Lower lobe of right lung (tissue), 2 donors: ENCODE data around the gene ANGPT4. TPM values are rescaled to one million over a fixed set of nuclear protein-coding genes. Genes with fewer than 3 reads are reported as not detected.
A peak's percentile ranks its signal among the peaks of the same experiment; 100 is the strongest.

Source experiments
- ATAC-seq, 2 donors: fragments of 200-7000 bp; cut with Tn5 transposase; one replicate each; pipeline ENCODE4 v1.9.1; 2020 to 2022; ENCODE audit warnings: mild to moderate bottlenecking in 2 of 2, moderate library complexity in 2 of 2
- DNase-seq: peaks from one replicate; pipeline ENCODE4 v3.0.0-alpha.2; 2020
- H3K27ac ChIP-seq: fragments of 200-600 bp; one replicate; pipeline ENCODE4 v1.8.0; 2022
- H3K27me3 ChIP-seq: fragments of 200-600 bp; one replicate; pipeline ENCODE4 v1.8.0; 2022; ENCODE audit warnings: low read depth
- H3K36me3 ChIP-seq: fragments of 200-600 bp; one replicate; pipeline ENCODE4 v1.8.0; 2022; ENCODE audit warnings: mild to moderate bottlenecking
- H3K4me1 ChIP-seq: fragments of 200-600 bp; one replicate; pipeline ENCODE4 v1.8.0; 2022
- H3K4me3 ChIP-seq: fragments of 200-600 bp; one replicate; pipeline ENCODE4 v1.8.0; 2022; ENCODE audit warnings: mild to moderate bottlenecking
- H3K9me3 ChIP-seq: fragments of 200-600 bp; one replicate; pipeline ENCODE4 v1.8.0; 2022
- CTCF ChIP-seq: fragments of 200-600 bp; IDR thresholded peaks from one replicate; pipeline ENCODE4 v1.8.0; 2022; ENCODE audit warnings: antibody characterized with exemption, mild to moderate bottlenecking
- intact Hi-C: fragments of 100-400 bp; cut with DNase I; formaldehyde crosslinking; loops from one replicate; pipeline ENCODE4 v1.11.0; 2022
- total RNA-seq: library from RNA; stranded (reverse); fragmentation: NEBNext Ultra II Directional; extraction: Animal tissue kit (Norgen Biotek cat#: 25700); gene quantifications from one replicate; pipeline ENCODE4 v1.2.1, GENCODE V29; 2021
- donor health status: DM: no; HTN: yes; CAD: no; lungs with severe emphysema.

Gene ANGPT4
- total RNA-seq, 1 donor from 2014 or later: 6.0 TPM

DNA sequence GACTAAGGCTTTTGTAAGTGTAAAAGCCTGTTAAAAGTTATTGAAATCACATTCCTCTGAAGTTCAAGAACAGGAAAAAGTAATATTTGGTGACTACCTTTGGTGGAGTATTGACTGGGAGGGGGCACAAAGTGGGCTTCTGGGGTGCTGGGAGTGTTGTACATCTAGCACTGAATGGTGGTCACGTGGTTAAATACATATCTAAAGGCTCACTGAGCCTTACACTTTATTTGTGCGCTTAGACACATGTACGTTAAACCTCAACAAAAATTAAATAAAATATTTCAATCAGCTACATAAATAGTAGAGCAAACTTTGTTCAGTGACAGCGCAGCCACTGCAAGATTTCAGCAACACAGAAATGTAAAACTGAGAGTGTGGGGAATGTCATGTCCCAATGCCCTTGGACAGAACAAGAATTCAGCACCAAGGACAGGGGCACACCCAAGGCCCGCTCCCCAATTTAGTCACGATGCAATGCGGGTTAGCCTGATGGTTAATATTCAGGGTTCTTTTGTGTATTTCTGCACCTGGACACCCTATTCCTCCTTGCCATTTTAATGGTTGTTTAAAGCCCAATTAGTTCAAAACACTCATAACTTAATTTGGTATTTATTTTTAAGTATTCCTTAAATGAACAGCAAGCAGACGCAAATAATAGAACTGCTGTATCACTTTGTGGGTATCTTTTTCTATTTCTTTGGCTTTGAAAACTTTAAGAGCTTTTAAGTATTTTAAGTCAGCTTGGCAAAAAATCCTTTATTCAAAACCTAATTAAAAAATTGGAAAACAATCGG lies 37.4 kb downstream of the ANGPT4 start:
- Histone ChIP-seq H3K9me3 (no peaks in the 10 kb centered on the region), H3K27me3 (peaks cover 2% of the 10 kb centered on the region), H3K4me3 (no peak overlapping the region), H3K36me3 (no peaks in the 10 kb centered on the region), H3K27ac (no peak overlapping the region), H3K4me1 (no peaks in the 10 kb centered on the region)
- no peak for TF ChIP-seq CTCF
- intact Hi-C loops: no loop called here
- ATAC-seq (no peak), DNase-seq (no peak)

DNA sequence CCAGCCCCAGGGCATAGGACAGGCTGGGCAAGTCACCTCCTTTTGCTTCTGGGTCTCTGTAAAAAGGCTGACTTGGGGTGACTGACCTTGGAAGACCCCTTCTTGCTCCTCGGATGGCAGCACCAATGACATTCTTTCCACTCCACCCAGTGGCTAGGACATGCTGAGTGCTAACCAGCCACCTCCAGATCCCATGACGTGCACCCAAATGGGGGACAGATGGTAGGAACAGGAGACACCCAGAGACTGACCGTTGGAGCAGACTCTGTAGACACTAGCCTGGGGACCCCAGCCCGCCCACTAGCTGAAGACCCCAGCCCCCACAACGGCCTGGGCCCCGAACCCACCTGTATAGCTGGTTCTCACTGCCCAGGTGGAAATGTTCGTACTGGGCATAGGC lies 38.3 kb downstream of the ANGPT4 start:
- H3K27me3 ChIP-seq: no peaks in the 10 kb centered on the region
- ATAC-seq (peak in 1 of 2 donors; percentile 6), DNase-seq (no peak)
- H3K27ac ChIP-seq: no peak overlapping the region
- no peak for TF ChIP-seq CTCF
- no peaks in the 10 kb centered on the region for H3K36me3 ChIP-seq
- no peaks in the 10 kb centered on the region for H3K4me1 ChIP-seq
- intact Hi-C loops: no loop called here
- H3K4me3 ChIP-seq: no peak overlapping the region
- H3K9me3 ChIP-seq: no peaks in the 10 kb centered on the region

DNA sequence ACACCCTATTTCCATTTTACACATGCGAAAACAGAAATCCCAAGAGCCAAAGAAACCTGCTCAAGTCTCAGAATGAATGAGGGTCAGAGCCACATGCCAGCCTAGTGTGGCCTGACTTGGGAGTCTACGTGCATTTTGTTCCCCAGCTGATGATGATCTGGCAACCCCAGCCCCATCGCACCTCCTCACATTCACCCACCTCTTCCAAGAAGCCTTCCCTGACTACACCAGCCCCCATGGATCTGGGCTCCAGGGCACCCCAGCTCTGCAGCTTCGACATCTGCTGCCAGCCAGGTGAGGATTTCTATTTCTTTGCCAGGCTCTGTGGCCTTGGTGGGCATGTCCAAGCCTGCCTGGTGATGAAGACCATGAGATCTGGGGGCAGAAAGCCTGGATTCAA lies 41.0 kb downstream of the ANGPT4 start:
- no peak for DNase-seq
- Histone ChIP-seq H3K36me3 (no peaks in the 10 kb centered on the region), H3K9me3 (no peaks in the 10 kb centered on the region), H3K27me3 (no peaks in the 10 kb centered on the region), H3K4me3 (no peak overlapping the region), H3K4me1 (no peaks in the 10 kb centered on the region), H3K27ac (no peak overlapping the region)
- no peak for TF ChIP-seq CTCF
- intact Hi-C loops: no loop called here
- no peak for ATAC-seq

DNA sequence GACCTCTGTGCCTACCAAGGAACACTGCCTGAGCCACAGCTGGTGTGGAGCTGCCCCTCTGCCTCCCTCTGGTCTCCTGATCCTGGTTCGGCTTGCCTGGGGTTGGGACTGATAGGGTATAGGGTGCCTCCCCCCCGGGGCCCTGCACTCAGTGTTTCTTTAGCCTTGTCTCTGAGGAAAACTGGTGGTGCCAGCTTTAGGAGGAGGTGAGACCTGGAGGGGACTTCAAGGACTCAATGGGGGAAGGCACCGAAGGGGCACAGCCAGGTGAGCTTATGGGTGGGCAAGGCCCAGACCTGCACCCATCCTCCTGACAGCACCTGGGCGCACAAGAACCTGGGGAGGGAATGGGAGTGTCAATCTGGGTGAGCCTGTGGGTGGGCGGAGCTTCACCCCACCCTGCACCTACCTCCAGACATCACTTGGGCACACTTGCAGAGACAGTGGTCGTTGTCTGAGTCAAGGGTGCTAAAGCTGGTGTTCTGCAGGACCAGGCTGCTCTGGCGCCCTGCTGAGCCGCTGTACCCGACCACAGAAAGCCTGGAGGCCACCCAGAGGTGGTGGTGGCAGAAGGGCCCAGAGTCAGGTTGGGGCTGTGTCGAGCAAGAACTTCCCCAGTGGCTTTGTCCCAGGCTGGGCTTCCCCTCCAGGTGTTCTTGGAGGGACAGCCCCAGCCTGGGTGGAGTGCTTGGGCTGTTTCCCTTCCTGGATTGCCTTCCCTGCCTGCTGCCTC lies 42.1 kb downstream of the ANGPT4 start:
- H3K27me3 ChIP-seq: no peaks in the 10 kb centered on the region
- intact Hi-C loops: no loop called here
- TF ChIP-seq CTCF: no peak
- no peaks in the 10 kb centered on the region for H3K4me1 ChIP-seq
- H3K4me3 ChIP-seq: no peak overlapping the region
- DNase-seq: no peak
- no peaks in the 10 kb centered on the region for H3K36me3 ChIP-seq
- H3K9me3 ChIP-seq: no peaks in the 10 kb centered on the region
- no peak overlapping the region for H3K27ac ChIP-seq
- no peak for ATAC-seq

DNA sequence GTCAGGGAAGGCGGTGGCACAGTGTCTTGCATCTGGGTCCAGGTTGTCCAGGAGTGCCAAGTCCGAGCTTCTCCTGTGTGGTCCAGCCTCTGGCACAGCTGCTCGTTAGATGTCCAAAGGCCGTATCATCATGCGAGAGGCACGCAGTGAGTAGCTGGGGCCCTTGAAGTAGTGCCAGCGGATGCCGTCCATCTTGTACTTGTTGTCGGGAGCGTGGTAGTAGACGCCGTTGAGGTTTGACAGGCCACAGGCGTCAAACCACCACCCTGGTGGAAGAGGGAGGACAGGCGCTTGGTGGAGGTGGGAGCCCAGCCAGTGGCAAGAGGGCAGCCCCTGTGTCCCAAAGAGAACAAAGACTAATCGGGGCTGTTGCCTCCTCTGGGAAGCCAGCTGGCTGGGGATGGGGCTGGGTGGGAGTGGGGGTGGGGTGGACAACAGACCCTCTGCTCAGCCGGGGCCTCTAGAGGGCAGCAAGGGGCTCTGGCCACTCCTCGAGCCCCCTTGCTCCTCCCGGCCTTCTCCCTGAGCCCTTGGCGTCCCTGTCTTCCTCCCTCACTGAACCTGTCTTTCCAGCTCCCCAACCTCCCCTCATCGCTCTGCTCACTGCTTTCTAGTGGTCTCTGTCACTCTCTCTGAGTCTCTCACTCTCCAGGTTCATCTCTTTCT lies 43.1 kb downstream of the ANGPT4 start:
- H3K36me3 ChIP-seq: no peaks in the 10 kb centered on the region
- H3K4me3 ChIP-seq: no peak overlapping the region
- DNase-seq: no peak
- H3K4me1 ChIP-seq: no peaks in the 10 kb centered on the region
- intact Hi-C loops: no loop called here
- no peak for ATAC-seq
- no peaks in the 10 kb centered on the region for H3K27me3 ChIP-seq
- TF ChIP-seq CTCF: no peak
- H3K27ac ChIP-seq: no peak overlapping the region
- H3K9me3 ChIP-seq: no peaks in the 10 kb centered on the region
